Activated naive CD8-positive, alpha-beta T cell (primary cell): ENCODE results near the gene NUBPL.
"Not testable (repeated sequence)": the region's sequence is repeated elsewhere in the genome, so short reads cannot be mapped to it uniquely, and the experiment has no call there.

Experiments
- H3K27ac Mint-ChIP-seq: one replicate; pipeline ENCODE4 v1.8.0; 2021; ENCODE audit warnings: mixed read lengths
- H3K27me3 Mint-ChIP-seq: one replicate; pipeline ENCODE4 v1.8.0; 2021; ENCODE audit warnings: mixed read lengths
- H3K36me3 Mint-ChIP-seq: one replicate; pipeline ENCODE4 v1.8.0; 2021; ENCODE audit warnings: mixed read lengths
- H3K4me1 Mint-ChIP-seq: one replicate; pipeline ENCODE4 v1.8.0; 2021; ENCODE audit warnings: low read depth, mixed read lengths
- H3K4me3 Mint-ChIP-seq: one replicate; pipeline ENCODE4 v1.8.0; 2021; ENCODE audit warnings: mild to moderate bottlenecking, mixed read lengths
- H3K9me3 Mint-ChIP-seq: one replicate; pipeline ENCODE4 v1.8.0; 2021; ENCODE audit warnings: low read depth, mixed read lengths

The NUBPL gene

DNA sequence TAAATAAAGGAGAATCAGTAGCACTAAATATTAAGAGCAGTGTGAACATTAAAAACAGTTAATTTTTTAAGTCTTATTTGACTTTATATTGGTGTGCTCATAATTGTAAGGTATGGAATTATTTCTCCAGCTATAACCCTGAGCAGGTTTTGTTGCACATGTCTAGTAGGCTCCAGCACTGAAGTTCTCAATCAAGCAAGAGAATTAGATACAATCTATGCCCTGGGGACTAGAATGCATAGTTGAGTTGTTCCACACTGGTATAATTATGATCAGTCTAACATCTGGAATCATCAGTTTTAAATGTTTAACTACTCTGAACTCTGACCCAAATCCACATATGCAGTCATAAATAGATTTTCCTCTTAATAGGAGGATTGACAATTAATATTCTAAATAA lies 258.1 kb downstream of the NUBPL start:
- peaks cover 36% of the 10 kb centered on the region for H3K36me3 Mint-ChIP-seq
- no peak overlapping the region for H3K27ac Mint-ChIP-seq
- peaks cover 10% of the 10 kb centered on the region for H3K9me3 Mint-ChIP-seq
- H3K4me3 Mint-ChIP-seq: no peak overlapping the region
- no peaks in the 10 kb centered on the region for H3K27me3 Mint-ChIP-seq
- H3K4me1 Mint-ChIP-seq: no peaks in the 10 kb centered on the region

- Mint-ChIP-seq H3K4me3 (no peak overlapping the region), H3K4me1 (no peaks in the 10 kb centered on the region), H3K27me3 (no peaks in the 10 kb centered on the region), H3K27ac (no peak overlapping the region), H3K36me3 (peaks cover 31% of the 10 kb centered on the region), H3K9me3 (no peaks in the 10 kb centered on the region)
These were observed 264.3 kb downstream of the NUBPL start for GRCh38 chr14:31825459-31825858.

DNA sequence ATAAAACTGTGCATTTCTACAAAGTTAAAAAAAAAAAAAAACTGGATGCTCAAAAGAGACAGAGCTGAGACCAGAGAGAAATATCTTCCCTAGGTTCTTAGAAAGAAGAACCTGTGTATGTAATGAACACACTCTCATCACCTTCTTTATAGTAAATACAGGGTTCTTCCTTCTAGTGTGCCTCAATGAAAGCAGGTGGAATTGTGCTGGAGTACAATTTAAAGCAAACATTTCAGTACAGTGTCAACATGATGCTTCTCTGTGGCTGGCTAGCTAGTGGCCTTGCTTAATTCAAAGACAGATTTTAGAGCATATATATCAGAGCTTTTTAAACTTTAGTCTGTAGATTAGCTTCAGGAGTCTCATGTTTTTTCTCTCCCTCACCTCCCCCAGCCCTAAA lies 266.1 kb downstream of the NUBPL start:
- Mint-ChIP-seq H3K27ac (no peak overlapping the region), H3K9me3 (no peaks in the 10 kb centered on the region), H3K27me3 (no peaks in the 10 kb centered on the region), H3K4me3 (no peak overlapping the region), H3K36me3 (peaks cover 28% of the 10 kb centered on the region), H3K4me1 (no peaks in the 10 kb centered on the region)

GRCh38 chr14:31828946-31829868 lies 268.0 kb downstream of the NUBPL start:
- Mint-ChIP-seq H3K9me3 (no peaks in the 10 kb centered on the region), H3K27me3 (no peaks in the 10 kb centered on the region), H3K36me3 (peaks cover 31% of the 10 kb centered on the region), H3K4me1 (no peaks in the 10 kb centered on the region), H3K4me3 (no peak overlapping the region), H3K27ac (no peak overlapping the region)

DNA sequence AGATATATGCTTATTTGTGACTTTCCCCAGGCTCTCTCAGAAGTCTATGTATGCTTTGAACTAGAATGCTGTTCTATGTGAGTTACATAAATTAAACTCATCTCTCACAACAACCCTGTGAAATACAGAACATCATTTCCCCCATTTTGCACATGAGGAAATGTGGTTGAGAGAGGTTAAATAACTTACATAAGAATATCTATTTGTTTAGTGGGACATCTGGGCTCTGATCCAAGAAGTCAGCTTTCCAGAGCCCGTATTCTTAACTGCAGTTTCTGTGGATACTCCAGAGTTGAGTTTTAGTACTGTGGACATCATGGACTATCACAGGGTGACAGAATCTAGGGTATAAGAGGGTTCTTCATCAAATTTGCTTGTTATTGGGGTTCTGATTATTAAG lies 273.4 kb downstream of the NUBPL start:
- Mint-ChIP-seq H3K36me3 (peaks cover 24% of the 10 kb centered on the region), H3K4me1 (no peaks in the 10 kb centered on the region)

GRCh38 chr14:31835049-31835448 lies 273.8 kb downstream of the NUBPL start:
- Mint-ChIP-seq H3K9me3 (peaks cover 10% of the 10 kb centered on the region), H3K4me1 (no peaks in the 10 kb centered on the region), H3K27ac (no peak overlapping the region), H3K36me3 (peaks cover 28% of the 10 kb centered on the region), H3K27me3 (no peaks in the 10 kb centered on the region), H3K4me3 (no peak overlapping the region)

More for the DNA sequence above, 273.4 kb downstream of the NUBPL start:
- no peaks in the 10 kb centered on the region for H3K27me3 Mint-ChIP-seq
- peaks cover 10% of the 10 kb centered on the region for H3K9me3 Mint-ChIP-seq
- no peak overlapping the region for H3K27ac Mint-ChIP-seq
- H3K4me3 Mint-ChIP-seq: no peak overlapping the region

GRCh38 chr14:31837031-31837430 lies 275.8 kb downstream of the NUBPL start:
- Mint-ChIP-seq H3K4me1 (no peaks in the 10 kb centered on the region), H3K27ac (no peak overlapping the region), H3K27me3 (no peaks in the 10 kb centered on the region), H3K9me3 (peaks cover 10% of the 10 kb centered on the region), H3K4me3 (no peak overlapping the region), H3K36me3 (peaks cover 32% of the 10 kb centered on the region)

DNA sequence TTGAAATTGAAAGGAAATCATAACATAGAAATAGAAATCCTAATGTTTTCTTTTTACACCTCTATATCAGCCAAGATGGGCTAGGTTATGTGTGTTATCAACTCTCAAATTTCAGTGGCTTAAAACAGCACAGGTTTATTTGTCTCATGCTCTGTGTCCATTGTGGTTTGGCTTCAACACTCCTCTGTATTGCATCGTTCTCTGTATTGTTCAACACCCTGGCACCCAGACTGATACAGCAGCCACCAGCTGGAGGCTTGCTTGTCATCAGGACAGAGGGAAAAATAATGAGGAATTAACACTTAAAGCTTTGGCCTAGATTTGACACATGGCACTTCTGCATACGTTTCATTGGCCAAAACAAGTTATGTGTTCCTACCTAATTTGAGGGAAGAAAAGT lies 281.7 kb downstream of the NUBPL start:
- Mint-ChIP-seq H3K36me3 (peaks cover 31% of the 10 kb centered on the region), H3K9me3 (peaks cover 7% of the 10 kb centered on the region), H3K4me3 (no peak overlapping the region), H3K4me1 (no peaks in the 10 kb centered on the region), H3K27ac (no peak overlapping the region), H3K27me3 (no peaks in the 10 kb centered on the region)

- Mint-ChIP-seq H3K4me3 (no peak overlapping the region), H3K27me3 (no peaks in the 10 kb centered on the region), H3K4me1 (no peaks in the 10 kb centered on the region), H3K27ac (no peak overlapping the region), H3K9me3 (peaks cover 6% of the 10 kb centered on the region), H3K36me3 (peaks cover 31% of the 10 kb centered on the region)
These were observed 282.3 kb downstream of the NUBPL start for GRCh38 chr14:31843361-31844091.

DNA sequence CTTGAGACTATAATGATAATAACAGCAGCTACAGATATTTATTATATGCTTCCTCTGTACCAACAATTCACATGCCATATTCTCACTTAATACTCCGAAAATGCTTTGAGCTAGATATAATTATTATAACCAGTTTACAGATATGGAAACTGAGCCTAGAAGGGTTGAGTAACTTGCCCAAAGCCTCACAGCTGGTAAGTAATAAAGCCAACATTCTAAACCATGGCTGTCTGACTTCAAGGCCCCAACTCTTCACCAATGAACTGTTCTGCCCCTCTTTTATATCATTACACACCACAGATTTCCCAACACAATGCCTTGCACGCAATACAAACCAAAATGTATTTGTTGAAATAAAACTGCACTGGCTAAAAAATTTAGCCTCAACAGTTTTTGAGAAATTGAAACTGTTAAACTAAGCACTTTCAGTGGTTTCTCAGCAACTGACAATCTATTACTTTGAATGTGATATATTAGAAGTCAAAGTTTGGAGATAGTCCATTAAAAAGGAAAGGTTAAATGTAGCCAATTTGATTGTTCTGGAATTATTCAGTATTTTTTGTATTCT lies 293.4 kb downstream of the NUBPL start:
- Mint-ChIP-seq H3K4me3 (no peak overlapping the region), H3K4me1 (no peaks in the 10 kb centered on the region), H3K27me3 (no peaks in the 10 kb centered on the region), H3K36me3 (peaks cover 73% of the 10 kb centered on the region), H3K9me3 (peaks cover 5% of the 10 kb centered on the region), H3K27ac (no peak overlapping the region)

GRCh38 chr14:31855262-31855661 lies 294.1 kb downstream of the NUBPL start:
- Mint-ChIP-seq H3K36me3 (peaks cover 69% of the 10 kb centered on the region), H3K4me3 (no peak overlapping the region), H3K4me1 (no peaks in the 10 kb centered on the region), H3K9me3 (peaks cover 7% of the 10 kb centered on the region), H3K27ac (no peak overlapping the region), H3K27me3 (no peaks in the 10 kb centered on the region)

DNA sequence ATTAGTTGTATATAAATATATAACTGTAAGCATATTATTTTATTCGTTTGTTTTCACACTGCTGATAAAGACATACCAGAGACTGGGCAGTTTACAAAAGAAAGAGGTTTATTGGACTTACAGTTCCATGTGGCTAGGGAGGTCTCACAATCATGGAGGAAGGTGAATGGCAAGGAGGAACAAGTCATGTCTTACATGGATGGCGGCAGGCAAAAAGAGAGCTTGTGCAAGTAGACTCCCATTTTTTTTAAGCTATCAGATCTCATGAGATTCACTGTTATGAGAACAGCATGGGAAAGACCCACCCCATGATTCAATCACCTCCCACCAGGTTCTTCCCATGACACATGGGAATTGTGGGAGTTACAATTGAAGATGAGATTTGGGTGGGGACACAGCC lies 294.8 kb downstream of the NUBPL start:
- Mint-ChIP-seq H3K9me3 (peaks cover 14% of the 10 kb centered on the region), H3K36me3 (peaks cover 71% of the 10 kb centered on the region)
- H3K4me3 Mint-ChIP-seq, H3K4me1 Mint-ChIP-seq, H3K27ac Mint-ChIP-seq, H3K27me3 Mint-ChIP-seq: not testable (repeated sequence)

DNA sequence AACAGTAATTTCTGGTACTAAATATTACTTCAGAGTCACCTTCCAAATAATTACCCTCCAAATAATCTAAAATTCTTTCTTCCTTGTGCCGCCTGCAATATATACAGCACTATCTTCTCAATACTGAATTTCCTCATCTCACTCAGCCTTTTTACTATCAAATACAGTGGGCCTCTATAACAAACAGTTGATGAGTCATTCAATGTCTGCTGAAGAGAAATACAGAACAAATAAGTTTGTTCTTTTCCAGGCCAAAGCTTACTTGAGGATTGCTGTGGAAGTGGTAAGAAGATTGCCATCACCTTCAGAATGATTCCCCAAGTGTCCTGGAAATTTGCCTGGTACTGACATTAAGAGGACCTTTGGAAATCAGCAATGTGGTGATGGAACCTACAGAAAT lies 297.7 kb downstream of the NUBPL start:
- Mint-ChIP-seq H3K27me3 (no peaks in the 10 kb centered on the region), H3K36me3 (peaks cover 61% of the 10 kb centered on the region), H3K4me1 (no peaks in the 10 kb centered on the region), H3K4me3 (no peak overlapping the region), H3K27ac (no peak overlapping the region), H3K9me3 (peaks cover 38% of the 10 kb centered on the region)

DNA sequence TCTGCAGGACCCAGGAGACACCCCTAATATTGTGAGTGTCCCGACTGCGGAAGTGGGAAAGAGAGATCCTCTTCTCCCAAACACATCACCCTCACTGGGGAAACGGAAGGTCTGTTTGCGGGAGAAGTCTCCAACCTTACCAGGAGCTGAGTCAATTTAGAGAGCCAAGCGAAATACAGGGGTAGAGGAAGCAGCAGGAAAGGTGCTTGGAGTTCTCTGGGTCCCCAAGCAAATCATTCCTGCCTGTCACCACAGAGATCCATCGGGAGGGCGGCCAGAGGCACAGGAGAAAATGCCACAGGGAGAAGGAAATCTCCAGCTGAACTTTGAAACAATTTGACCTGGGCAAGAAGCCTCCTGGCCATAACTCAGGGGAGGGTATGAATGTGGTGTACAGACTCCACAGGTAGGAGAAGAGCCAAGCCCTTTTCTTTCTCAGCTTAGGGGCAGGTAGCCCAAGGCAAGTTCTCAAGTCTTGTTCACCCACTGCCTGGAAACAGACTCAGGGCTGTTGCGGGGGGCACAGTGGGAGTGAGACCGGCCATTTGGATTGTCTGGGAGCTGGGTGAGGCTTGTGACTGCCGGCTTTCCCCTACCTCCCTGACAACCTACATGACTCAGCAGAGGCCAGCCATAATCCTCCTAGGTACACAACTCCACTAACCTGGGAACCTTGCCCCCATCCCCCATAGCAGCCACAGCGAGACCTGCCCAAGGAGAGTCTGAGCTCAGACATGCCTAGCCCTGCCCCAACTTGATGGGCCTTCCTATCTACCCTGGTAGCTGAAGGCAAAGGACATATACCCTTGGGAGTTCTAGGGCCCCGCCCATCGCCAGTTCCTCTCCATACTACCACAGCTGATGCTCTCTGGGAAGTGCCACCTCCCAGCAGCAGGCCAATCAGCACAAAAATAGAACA lies 304.0 kb downstream of the NUBPL start:
- Mint-ChIP-seq H3K27me3 (no peaks in the 10 kb centered on the region), H3K4me3 (no peak overlapping the region), H3K36me3 (peaks cover 23% of the 10 kb centered on the region), H3K27ac (no peak overlapping the region), H3K9me3 (peaks cover 56% of the 10 kb centered on the region), H3K4me1 (no peaks in the 10 kb centered on the region)
